GM12801 (cell line): ENCODE results near the gene PHACTR2.

Experiments used
- CTCF ChIP-seq: IDR thresholded peaks from one replicate; pipeline ENCODE4 v1.5.1; 2011; ENCODE audit warnings: control low read depth; ENCODE audit not compliant: insufficient read length; ENCODE audit errors: extremely low read depth

Gene PHACTR2

GRCh38 chr6:143742070-143742954 lies 64.5 kb downstream of the PHACTR2 start:
- TF ChIP-seq CTCF, result no peak

GRCh38 chr6:143742955-143743255 lies 65.1 kb downstream of the PHACTR2 start:
- TF ChIP-seq CTCF, result no peak

- TF ChIP-seq CTCF, result no peak
Observed at GRCh38 chr6:143743301-143744166, 65.8 kb downstream of the PHACTR2 start.

GRCh38 chr6:143744551-143745165 lies 66.9 kb downstream of the PHACTR2 start:
- TF ChIP-seq CTCF, result no peak

GRCh38 chr6:143745166-143746133 lies 67.7 kb downstream of the PHACTR2 start:
- no peak for TF ChIP-seq CTCF

- TF ChIP-seq CTCF, result no peak
Observed at GRCh38 chr6:143746202-143747119, 68.7 kb downstream of the PHACTR2 start.
